ENCODE results near the gene GNL2. TPM values are rescaled to one million over a fixed set of nuclear protein-coding genes. Genes with fewer than 3 reads are reported as not detected.

GNL2 gene
- total RNA-seq, 1 donor from 2014 or later, result 76.9 TPM

DNA sequence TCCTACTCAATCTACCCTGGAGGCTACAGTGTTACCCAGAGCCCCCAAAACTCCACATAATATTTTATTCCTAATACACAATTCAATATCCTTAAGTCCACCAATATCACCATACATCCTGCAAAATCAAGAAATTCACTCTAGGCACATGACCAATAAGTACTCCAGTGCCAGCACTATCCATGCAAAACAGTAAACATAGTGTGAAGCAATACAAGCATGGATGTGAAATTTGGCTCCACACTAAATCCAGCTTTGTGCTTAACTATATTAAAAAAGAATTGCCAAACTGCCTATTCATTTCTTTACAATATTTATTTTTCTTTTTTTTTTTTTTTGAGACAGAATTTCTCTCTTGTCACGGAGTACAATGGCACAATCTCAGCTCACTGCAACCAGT, 78.2 kb downstream of the GNL2 start:
- no peak for DNase-seq (ENCODE audit: low read depth)

Other genes with a start within 250 kb of the GNL2 start
- 6.5 and 7.3 TPM in 2 replicates for gene ZC3H12A, start 121.4 kb downstream of the GNL2 start, total RNA-seq
- gene MEAF6, start 81.2 kb downstream of the GNL2 start, total RNA-seq, result 88.6 and 116 TPM in 2 replicates
- gene SNIP1, start 41.6 kb downstream of the GNL2 start, total RNA-seq, result 11.0 and 12.3 TPM in 2 replicates
- gene DNALI1, start 39.0 kb downstream of the GNL2 start, total RNA-seq, result 35.9 and 45.9 TPM in 2 replicates
- gene RSPO1, start 39.0 kb upstream of the GNL2 start, total RNA-seq, result not detected in 2 replicates
- gene CDCA8, start 96.6 kb upstream of the GNL2 start, total RNA-seq, result 0.05 and 0.26 TPM in 2 replicates
- not detected in 2 replicates for gene EPHA10, start 169.2 kb upstream of the GNL2 start, total RNA-seq
- 10.6 and 10.8 TPM in 2 replicates for gene MANEAL, start 197.9 kb upstream of the GNL2 start, total RNA-seq
- 113 and 140 TPM in 2 replicates for gene C1orf122, start 211.9 kb upstream of the GNL2 start, total RNA-seq
- 12.3 and 15.3 TPM in 2 replicates for gene YRDC, start 212.3 kb upstream of the GNL2 start, total RNA-seq

All from myocyte (in vitro differentiated cells).